ENCODE results near the gene MAP2K3. TPM values are rescaled to one million over a fixed set of nuclear protein-coding genes. Genes with fewer than 3 reads are reported as not detected.

The MAP2K3 gene
- total RNA-seq, 1 donor from 2014 or later: 3.5 TPM

DNA sequence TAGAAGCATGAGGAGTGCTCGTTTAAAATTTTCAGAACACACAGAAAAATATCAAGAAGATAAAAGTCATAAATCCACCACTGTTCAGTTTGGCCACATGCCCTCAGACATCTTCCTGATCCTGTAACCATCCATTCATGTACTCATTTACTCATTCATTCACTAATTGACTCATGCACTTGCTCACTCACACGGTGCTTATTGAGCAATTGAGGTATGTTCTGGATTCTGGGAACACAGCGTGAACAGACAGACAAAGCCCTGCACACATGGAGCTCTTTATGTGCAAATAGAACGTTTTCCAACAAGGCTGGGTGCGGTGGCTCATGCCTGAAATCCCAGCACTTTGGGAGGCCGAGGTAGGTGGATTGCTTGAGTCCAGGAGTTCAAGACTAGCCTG, 21.1 kb upstream of the MAP2K3 start:
- Mint-ChIP-seq H3K4me3 (no peak overlapping the region), H3K9me3 (no peaks in the 10 kb centered on the region), H3K4me1 (peaks cover 4% of the 10 kb centered on the region), H3K36me3 (no peaks in the 10 kb centered on the region), H3K27me3 (ENCODE audit: insufficient read depth, low read depth) (peaks cover 13% of the 10 kb centered on the region), H3K27ac (no peak overlapping the region)
- Histone ChIP-seq H3K27ac (no peak overlapping the region), H3F3A (ENCODE audit: low read depth) (no peaks in the 10 kb centered on the region), H3K4me2 (no peak overlapping the region), H4K20me1 (ENCODE audit: low read depth) (no peaks in the 10 kb centered on the region), H3K27me3 (no peaks in the 10 kb centered on the region), H3K4me3 (no peak overlapping the region), H3K9ac (no peak overlapping the region), H2AFZ (replicated peaks) (no peak overlapping the region), H3K4me1 (no peaks in the 10 kb centered on the region), H3K36me3 (no peaks in the 10 kb centered on the region), H3K9me3 (ENCODE audit: low read depth) (no peaks in the 10 kb centered on the region), H3K79me2 (ENCODE audit: low read depth) (no peaks in the 10 kb centered on the region)
- DNase-seq (ENCODE audit: low spot score): no peak
- TF ChIP-seq EZH2 (IDR thresholded peaks at IDR 0.05) (no peak), EZH2phosphoT487 (IDR thresholded peaks at IDR 0.05) (no peak)
- TF ChIP-seq, protein P1, sequence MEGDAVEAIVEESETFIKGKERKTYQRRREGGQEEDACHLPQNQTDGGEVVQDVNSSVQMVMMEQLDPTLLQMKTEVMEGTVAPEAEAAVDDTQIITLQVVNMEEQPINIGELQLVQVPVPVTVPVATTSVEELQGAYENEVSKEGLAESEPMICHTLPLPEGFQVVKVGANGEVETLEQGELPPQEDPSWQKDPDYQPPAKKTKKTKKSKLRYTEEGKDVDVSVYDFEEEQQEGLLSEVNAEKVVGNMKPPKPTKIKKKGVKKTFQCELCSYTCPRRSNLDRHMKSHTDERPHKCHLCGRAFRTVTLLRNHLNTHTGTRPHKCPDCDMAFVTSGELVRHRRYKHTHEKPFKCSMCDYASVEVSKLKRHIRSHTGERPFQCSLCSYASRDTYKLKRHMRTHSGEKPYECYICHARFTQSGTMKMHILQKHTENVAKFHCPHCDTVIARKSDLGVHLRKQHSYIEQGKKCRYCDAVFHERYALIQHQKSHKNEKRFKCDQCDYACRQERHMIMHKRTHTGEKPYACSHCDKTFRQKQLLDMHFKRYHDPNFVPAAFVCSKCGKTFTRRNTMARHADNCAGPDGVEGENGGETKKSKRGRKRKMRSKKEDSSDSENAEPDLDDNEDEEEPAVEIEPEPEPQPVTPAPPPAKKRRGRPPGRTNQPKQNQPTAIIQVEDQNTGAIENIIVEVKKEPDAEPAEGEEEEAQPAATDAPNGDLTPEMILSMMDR (IDR thresholded peaks at IDR 0.05): no peak

DNA sequence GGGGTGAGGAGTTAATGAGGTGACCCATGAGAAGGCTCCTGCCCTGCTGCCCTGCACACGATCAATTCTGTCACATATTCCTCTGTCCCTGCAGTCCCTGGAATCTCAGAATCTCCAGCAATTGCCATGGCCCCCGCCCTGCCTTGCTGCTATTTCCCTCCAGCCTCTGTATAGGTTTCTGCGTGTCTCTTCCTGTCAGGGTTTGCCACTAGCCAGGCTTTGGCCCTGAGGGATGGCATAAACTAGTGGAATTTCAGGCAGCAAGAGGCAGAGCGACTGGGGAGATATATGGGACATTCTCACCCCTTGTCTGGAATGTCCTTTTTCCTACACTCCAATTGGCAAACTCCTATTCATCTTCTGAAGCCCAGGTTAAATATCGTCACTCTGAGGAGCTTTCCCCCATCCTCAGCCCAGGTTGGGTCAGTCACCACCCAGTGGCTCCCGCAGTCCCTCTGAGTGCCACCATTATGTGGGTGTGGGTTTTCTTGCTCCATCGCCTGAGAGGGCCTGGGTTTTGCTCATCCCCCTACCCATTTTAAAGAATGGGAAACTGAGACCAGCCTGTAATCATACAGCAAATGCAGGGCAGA, 15.8 kb upstream of the MAP2K3 start:
- Histone ChIP-seq H3K4me3 (no peak overlapping the region), H3K9ac (no peak overlapping the region), H3K79me2 (ENCODE audit: low read depth) (no peaks in the 10 kb centered on the region), H3K36me3 (no peaks in the 10 kb centered on the region), H3K4me1 (no peaks in the 10 kb centered on the region), H3F3A (ENCODE audit: low read depth) (no peaks in the 10 kb centered on the region), H3K9me3 (ENCODE audit: low read depth) (no peaks in the 10 kb centered on the region), H3K27me3 (no peaks in the 10 kb centered on the region), H2AFZ (replicated peaks) (no peak overlapping the region), H3K4me2 (no peak overlapping the region), H3K27ac (no peak overlapping the region), H4K20me1 (ENCODE audit: low read depth) (no peaks in the 10 kb centered on the region)
- no peaks in the 10 kb centered on the region for H3K36me3 Mint-ChIP-seq
- H3K27me3 Mint-ChIP-seq (ENCODE audit: insufficient read depth, low read depth): peaks cover 6% of the 10 kb centered on the region
- H3K27ac Mint-ChIP-seq: no peak overlapping the region
- TF ChIP-seq, protein P1 (IDR thresholded peaks at IDR 0.05): no peak
- no peak for TF ChIP-seq EZH2 (IDR thresholded peaks at IDR 0.05)
- TF ChIP-seq EZH2phosphoT487 (IDR thresholded peaks at IDR 0.05): no peak
- H3K4me3 Mint-ChIP-seq: no peak overlapping the region
- no peak for DNase-seq (ENCODE audit: low spot score)
- no peaks in the 10 kb centered on the region for H3K9me3 Mint-ChIP-seq
- H3K4me1 Mint-ChIP-seq: peaks cover 3% of the 10 kb centered on the region

DNA sequence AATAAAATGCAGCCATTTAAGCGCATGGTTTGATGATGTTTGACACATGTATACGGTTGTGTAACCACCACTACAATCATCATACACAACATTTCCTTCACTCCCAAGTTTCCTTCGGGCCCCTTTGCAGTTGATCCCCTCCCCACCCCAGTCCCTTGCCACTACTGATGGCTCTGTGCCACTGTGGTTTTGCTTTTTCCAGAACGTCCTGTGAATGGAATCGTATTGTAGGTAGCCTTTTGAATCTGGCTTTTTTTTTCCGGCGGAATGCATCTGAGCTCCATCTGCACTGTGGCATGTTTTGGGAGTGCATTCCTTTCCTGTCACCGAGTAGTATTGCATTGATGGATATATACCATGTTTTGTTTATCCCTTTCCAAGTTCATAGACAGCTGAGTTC, 15.1 kb upstream of the MAP2K3 start:
- Histone ChIP-seq H3K4me2 (no peak overlapping the region), H3K27ac (no peak overlapping the region), H3K9ac (no peak overlapping the region), H3K79me2 (ENCODE audit: low read depth) (no peaks in the 10 kb centered on the region), H4K20me1 (ENCODE audit: low read depth) (no peaks in the 10 kb centered on the region), H3F3A (ENCODE audit: low read depth) (no peaks in the 10 kb centered on the region), H3K36me3 (no peaks in the 10 kb centered on the region), H3K9me3 (ENCODE audit: low read depth) (no peaks in the 10 kb centered on the region), H3K4me3 (no peak overlapping the region), H3K4me1 (no peaks in the 10 kb centered on the region), H2AFZ (replicated peaks) (no peak overlapping the region), H3K27me3 (peaks cover 2% of the 10 kb centered on the region)
- H3K36me3 Mint-ChIP-seq: no peaks in the 10 kb centered on the region
- H3K4me1 Mint-ChIP-seq: peaks cover 3% of the 10 kb centered on the region
- no peak for DNase-seq (ENCODE audit: low spot score)
- TF ChIP-seq EZH2 (IDR thresholded peaks at IDR 0.05) (no peak), EZH2phosphoT487 (IDR thresholded peaks at IDR 0.05) (no peak)
- TF ChIP-seq, protein P1 (IDR thresholded peaks at IDR 0.05): no peak
- H3K27me3 Mint-ChIP-seq (ENCODE audit: insufficient read depth, low read depth): peaks cover 6% of the 10 kb centered on the region
- no peak overlapping the region for H3K4me3 Mint-ChIP-seq
- H3K27ac Mint-ChIP-seq: peak overlapping the region; percentile 19
- H3K9me3 Mint-ChIP-seq: no peaks in the 10 kb centered on the region
